GM21737 (cell line): ENCODE measurements around the gene CYB5R2.

Source experiments
- ATAC-seq: cut with Tn5 transposase; IDR thresholded peaks from one replicate; pipeline ENCODE4 v1.9.1; 2021; ENCODE audit warnings: mild to moderate bottlenecking, moderate library complexity; ENCODE audit not compliant: unreplicated experiment

CYB5R2 gene

DNA sequence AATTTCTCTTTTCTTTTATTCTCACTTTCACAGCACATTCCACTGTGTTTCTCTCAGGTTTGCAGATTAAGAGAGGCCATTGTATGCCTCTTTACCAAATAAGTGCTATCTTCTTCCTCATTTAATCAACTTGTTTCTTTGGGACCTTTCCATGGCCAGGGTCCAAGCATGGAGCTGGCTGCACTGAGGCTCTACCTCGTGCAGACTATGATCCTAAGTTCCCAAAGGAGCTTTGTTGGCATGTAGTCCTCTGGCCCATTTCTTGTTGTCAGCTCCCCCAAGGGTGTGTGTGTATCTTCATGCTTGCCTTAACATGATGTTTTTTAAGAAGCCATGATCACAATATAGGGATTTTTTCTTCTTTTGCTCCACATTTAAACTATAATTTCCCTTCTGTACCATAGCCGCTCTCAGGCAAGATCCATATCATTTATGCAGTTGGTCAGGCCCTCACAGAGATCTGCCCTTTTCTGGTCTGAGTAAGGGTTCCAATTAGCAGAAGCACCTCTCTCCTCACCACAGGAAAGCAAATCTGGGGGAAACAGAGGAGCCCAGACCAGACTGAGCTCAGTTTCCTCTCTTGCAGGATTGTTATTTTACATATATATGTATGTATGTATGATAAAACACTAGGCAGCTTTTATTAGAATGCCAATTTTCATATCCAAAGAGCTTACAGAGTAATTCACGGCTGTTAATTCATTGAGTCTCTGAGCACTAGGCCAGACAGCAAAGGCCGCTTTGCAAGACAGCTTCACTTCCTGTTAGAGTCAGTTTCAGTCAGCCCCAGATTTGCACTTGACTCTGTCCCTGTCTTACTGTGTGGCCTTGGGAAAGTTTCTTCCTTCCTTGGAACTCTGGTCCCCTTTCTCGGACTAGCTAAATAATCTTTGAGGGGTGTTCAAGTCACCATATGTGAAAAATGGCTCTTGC lies 34.3 kb downstream of the CYB5R2 start:
- no peak for ATAC-seq

DNA sequence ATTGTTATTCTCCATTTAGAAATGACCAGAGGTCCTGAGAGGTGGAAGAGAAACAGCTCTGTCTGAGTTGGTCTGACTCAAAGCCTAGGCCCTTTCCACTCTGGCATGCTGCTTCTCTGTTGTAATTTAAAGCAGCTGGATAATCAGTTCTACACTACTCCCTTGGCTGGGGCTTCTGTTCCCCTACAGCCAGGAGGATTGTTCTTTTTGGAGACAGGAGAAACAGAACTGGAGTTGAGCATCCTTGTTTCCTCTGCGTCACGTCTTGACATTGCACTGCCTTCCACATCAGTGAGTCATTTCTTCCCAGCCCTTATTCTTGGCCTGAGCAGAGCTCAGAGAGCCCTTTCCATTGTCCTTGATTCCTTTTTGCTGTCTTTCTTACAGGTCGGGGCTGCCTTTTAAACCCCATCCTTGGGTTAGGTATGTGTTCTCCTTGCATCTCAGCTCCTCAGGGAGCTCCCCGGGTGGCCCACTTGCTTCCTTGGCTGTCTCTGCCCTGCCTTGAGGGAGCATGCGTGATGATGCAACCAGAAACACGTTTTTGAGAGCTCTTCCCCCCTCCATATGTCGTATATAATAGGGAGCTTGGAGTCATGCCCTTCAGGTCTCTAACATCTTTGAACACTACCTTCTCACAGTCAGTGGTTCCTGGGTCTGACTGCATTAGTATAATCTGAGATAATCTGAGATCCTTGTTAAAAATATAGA lies 35.7 kb downstream of the CYB5R2 start:
- no peak for ATAC-seq

DNA sequence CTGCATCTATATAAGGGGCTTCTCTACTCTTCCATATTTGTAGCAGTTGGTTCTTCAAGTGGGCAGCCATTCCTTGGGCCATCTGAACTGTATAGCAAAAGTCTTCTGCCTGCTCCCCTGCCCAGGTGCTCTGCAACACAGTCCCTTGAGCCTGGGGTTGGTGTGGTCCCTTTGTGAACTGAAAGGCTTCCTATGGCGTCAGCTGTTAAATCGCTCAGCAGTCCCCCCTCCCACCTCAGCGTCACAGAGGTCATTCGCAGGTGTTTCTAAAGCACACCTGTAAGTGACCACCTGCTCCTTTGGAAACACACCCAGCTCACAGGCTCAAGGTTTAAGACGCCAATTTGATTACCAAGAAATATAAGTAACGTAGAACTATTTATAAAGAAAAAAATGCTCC lies 37.0 kb downstream of the CYB5R2 start:
- no peak for ATAC-seq

DNA sequence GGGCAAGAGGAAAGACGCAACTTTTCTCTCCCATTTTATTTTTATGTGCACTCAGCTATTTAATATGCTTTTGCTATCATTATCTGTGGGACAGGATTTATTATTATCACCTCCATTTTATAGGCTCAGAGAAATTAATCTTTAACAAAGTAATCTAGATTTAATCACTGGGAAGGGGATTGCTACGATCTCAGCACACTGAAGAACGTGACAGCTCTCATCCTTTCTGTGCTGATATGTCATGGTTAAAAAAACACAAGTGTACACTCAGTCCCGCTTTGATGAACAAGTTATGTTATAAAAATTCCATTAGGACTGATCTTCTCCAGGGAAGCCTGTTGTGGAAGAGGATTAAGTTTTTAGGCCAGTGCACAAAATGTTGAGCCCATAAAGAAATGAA lies 37.6 kb downstream of the CYB5R2 start:
- ATAC-seq: no peak

DNA sequence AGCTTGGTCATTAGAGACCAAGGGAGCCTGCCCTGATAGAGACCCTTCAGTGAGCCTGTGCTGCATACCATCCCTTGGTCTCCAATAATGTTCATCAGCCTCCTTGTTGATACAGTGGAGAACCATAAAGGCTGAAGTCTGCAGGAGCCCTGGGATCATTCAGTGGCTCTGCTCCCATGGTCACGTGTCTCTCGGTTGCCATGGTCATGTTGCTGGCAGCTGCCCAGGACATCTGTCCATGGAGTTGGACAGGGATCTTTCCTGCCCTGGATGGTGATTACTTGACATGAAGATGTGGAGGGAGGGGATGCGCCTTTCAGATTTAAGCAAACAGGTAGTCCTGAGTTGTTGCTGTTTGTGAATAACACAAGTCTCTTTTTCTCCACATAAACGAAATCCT lies 38.2 kb downstream of the CYB5R2 start:
- no peak for ATAC-seq

DNA sequence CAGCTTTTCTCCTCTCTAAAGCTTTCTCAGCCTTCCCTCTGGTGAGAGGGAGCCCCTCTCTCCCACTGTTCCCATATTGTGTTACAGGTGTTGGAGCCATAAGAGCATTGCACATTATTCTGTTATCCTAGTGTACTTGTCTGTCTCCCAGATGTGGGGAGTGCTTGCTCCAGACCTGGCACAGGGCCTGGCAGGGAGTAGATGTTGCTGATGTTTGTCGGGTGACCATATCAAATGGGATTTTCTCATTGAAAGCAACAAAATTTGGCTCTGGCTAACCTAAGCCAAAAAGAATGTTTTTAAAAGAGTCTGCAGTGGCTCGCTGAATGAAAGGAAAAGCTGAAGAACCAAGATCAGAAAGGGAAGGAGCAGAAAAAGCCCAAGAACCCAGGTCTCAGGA lies 41.1 kb downstream of the CYB5R2 start:
- ATAC-seq: no peak

DNA sequence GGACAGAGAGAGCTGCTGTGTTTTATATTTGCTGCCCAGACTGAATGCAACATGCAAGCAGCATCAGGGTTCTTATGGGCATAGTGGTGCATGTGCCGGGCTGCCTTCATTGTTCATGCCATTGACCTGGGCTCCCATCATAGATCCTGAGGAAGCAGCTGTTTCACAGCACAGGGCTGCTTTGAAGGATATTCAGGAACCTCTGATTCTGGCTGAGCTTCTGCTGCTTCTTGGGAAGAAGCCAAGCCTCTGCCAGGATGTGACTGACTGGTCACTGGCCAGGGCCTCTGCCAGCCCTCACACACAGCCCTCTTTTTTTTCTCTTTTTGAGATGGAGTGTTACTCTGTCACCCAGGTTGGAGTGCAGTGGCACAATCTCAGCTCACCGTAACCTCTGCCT lies 43.3 kb downstream of the CYB5R2 start:
- ATAC-seq: no peak

DNA sequence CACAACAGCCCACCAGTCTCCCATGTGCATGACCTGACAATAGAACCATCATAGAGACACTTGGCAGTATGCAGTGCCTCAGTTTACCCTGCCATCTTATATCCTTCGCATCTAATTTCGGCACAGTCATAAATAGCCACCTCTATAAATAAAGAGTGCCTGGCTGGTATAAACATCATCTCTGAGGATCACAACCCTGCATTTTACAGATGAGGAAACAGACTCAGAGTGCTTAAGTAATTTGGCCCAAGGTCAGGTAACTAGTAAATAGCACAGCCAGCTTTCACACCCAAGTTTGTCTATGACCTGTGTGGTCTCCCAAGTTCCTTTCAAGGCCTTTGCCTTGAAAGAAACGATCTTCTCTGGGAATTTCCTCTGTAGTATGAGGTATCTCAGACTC lies 44.6 kb downstream of the CYB5R2 start:
- ATAC-seq: no peak

DNA sequence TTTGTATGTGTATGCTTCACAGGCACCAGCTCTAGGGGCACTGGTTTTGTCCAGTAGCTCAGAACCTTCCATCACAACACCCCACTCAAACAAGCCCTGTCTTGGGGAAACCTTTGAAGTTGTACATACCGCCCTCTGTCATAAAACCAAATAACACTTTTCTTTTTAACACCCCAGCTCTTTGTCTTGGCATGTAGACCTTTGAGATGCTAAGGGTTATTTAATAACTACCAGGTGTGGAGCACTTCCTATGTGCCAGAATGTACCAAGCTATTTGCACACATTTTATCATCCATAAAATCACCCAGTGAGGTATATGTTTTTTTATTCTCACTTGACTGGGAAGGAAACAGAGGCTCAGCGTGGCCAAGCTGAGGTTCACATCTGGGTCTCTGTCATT lies 50.6 kb downstream of the CYB5R2 start:
- ATAC-seq: no peak

DNA sequence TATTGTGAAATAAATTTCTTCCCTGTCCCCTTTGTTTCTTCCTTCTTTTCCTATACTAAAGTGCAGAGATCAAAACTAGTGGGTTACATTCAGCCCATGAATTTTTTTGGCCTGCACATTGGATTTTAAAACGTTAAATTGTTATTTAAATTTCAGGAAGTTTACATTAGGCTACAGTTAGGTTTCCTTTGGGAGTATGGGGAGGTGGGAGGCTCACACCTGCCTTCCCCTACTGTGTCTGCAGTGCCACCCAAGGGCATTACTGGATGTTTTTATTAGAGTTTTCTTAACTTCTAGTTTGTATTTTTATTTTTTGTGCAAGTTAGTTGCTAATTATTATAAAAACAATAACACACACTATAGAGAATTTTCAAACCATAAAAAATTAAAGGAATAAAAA lies 51.7 kb downstream of the CYB5R2 start:
- ATAC-seq: no peak

DNA sequence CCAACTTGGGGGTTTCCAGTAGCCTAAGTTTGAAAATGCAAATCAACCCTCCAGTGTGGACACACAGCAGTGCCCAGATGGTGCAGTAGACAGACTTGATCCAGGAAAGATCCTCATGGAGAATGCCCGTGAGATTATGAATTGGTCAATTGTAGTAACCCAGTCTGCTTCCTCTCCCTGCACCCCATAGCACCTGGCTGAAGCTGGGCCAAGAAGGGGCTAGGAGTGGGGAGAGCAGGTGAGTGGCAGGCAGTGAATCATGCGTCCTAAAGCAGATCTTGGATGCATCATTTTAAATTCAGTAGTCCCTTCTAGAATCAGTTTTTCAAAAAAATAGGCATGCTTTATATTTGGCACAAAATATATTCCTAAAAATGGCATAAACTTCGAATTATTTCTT lies 52.2 kb downstream of the CYB5R2 start:
- ATAC-seq: no peak

DNA sequence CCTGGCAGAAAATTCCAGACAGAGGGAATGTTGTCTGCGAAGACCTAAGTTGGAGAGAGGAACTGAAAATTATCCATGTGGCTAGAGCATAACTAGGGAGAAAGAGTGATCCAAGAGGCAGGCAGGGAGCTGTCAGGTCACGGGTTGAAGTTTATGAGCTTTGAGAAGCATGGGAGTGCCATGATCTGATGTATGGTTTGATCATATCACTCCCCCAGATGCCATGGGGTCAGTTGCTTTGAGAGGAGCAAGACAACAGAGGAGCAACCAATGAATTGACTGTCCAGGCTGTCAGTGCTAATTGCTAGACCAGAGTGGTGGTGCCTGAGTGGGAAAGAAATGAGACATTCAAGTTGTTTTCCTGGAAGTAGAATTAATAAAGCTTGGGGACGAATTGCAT lies 54.0 kb downstream of the CYB5R2 start:
- ATAC-seq: no peak

DNA sequence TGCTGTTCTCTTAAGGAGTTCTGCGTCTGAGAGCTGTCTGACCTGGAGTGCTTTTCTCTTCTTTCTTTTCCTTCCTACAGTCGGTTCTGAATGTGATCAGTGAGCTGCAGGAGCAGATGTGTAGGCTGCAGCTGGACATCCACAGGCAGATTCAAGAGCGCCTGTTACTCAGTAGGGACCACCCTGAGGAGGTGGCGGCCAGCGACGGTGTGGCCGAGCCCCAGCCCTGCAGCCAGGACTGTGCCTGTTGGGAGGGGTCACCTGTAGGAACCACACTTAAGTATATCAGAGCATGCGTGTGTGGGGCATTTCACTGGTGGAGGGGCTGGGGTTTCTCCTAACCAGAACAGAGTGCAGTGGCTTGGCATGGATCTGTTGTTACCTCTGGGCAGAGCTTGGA lies 56.3 kb downstream of the CYB5R2 start:
- ATAC-seq: no peak
